Thyroid gland (tissue), 4 donors: Measurements from ENCODE around the gene ATG5. TPM values are rescaled to one million over a fixed set of nuclear protein-coding genes. Genes with fewer than 3 reads are reported as not detected.

Experiments
- DNase-seq, 2 donors: peaks; one replicate each; pipeline ENCODE4 v3.0.0-alpha.2; 2019
- H3K27ac ChIP-seq, 3 donors: fragments of 200-600 bp; sonication (generic); 1 replicate in 2 of 3; 2 replicates in 1 of 3; pipeline ENCODE4 v1.5.1; 2016 to 2019; ENCODE audit warnings: mild to moderate bottlenecking in 1 of 3, moderate library complexity in 1 of 3
- H3K27me3 ChIP-seq: fragments of 200-600 bp; sonication (generic); one replicate; pipeline ENCODE4 v1.5.1; 2019
- H3K36me3 ChIP-seq, 2 donors: fragments of 200-600 bp; sonication (generic); one replicate each; pipeline ENCODE4 v1.5.1; 2016 to 2019
- H3K4me1 ChIP-seq, 2 donors: fragments of 200-600 bp; sonication (generic); one replicate each; pipeline ENCODE4 v1.5.1; 2017 to 2019
- H3K4me3 ChIP-seq, 3 donors: fragments of 200-600 bp; sonication (generic); replicated peaks in 1 of 3; 1 replicate in 2 of 3; 2 replicates in 1 of 3; pipeline ENCODE4 v1.5.1; 2016; ENCODE audit warnings: mild to moderate bottlenecking in 1 of 3
- H3K9me3 ChIP-seq: fragments of 200-600 bp; sonication (generic); one replicate; pipeline ENCODE4 v1.5.1; 2017
- POLR2A ChIP-seq, 2 donors: fragments of 450-650 bp; IDR thresholded peaks; one replicate each; pipeline ENCODE4 v1.6.1; 2017; ENCODE audit warnings: antibody characterized with exemption in 2 of 2, mild to moderate bottlenecking in 2 of 2, moderate library complexity in 1 of 2
- WGBS, 2 donors: methylation state at CpG; one replicate each; pipeline ENCODE4 v1.1.5; 2017; 5-methylcytosine and 5-hydroxymethylcytosine counted together
- intact Hi-C: fragments of 100-400 bp; cut with DNase I; formaldehyde crosslinking; loops from one replicate; pipeline ENCODE4 v1.15.1; 2023
- total RNA-seq, 4 donors: library from RNA; depleted of rRNA; stranded (reverse); fragments of >200 nt; gene quantifications; one replicate each; pipeline ENCODE4 v1.2.3, GENCODE V29; 2016
- TF ChIP-seq, protein P1 (sequence below), 6 experiments: fragments of 200-600 bp in 3 of 6; fragments of 450-650 bp in 3 of 6; sonication (generic) in 3 of 6; IDR thresholded peaks; one replicate each; pipeline ENCODE4 v1.5.1; 2016 to 2019; ENCODE audit warnings: antibody characterized with exemption in 6 of 6, mild to moderate bottlenecking in 2 of 6, inconsistent platforms in 1 of 6, moderate library complexity in 1 of 6

ATG5 gene
- total RNA-seq, 4 donors from 2014 or later, result 44.4 to 58.7 (median 48.7) TPM

DNA sequence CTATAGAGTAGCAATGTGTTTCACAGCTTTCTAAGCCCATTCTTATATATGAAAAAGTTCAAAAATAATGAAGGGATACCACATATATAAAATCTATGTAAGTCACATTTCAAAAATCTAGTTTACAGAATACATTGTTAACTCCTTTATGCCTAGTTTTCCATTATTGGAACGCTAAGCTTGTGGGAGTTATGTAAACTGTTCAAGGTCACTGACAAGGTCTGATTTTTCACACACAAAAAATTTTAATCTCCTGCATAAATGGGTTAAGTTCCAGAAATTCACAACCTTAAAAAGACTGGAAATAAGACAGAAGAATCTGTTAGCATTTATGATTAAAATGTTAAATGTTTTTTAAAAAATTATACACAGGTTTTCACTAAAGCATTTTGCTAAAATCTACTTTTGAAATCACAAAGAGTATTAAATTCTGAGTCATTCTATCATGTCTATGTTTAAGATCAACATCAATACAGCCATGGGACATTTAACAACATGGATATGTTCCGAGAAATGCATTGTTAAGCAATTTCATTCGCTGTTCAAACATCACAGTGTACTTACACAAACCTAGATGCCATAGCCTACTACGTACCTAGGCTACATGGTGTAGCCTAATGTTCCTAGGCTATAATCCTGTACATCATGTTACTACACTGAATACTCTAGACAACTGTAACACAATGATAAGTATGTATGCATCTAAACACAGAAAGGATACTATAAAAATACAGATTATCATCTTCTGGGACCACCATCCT is 25.4 kb downstream of the ATG5 start:
- WGBS, 2 donors, result 93 to 95% methylated on average over 4 of the region's 4 CpGs
- intact Hi-C loops, result no loop called here
- H3K4me1 ChIP-seq, result no peaks in the 10 kb centered on the region

DNA sequence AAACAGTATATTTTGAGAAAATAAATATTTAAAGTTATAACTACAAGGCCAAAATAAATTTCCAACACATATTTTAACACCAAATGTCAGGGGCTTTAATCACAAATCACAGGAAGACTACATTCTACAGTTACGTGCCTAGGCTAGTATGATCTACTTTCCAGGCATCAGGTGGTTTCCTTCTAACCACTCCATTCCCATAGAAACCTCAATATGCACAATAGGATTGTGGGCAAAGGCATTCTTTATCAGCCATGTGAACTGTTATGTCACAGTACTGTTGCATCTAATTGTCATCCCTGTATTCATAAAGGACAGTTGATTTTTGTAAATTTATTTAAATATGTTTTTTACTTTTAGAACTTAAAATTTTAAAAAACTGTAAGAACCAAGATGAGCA is 32.4 kb downstream of the ATG5 start:
- H3K36me3 ChIP-seq, result peaks cover 0 to 3% of the 10 kb centered on the region in 2 donors
- no peak overlapping the region for H3K27ac ChIP-seq
- no peaks in the 10 kb centered on the region for H3K9me3 ChIP-seq
- peaks cover 0 to 9% of the 10 kb centered on the region in 2 donors for H3K4me1 ChIP-seq
- H3K4me3 ChIP-seq, result no peak overlapping the region
- no peaks in the 10 kb centered on the region for H3K27me3 ChIP-seq
- intact Hi-C loops, result no loop called here
- DNase-seq, result no peak
- 93 to 96% methylated on average over 1 of the region's 1 CpG for WGBS, 2 donors
- TF ChIP-seq POLR2A (IDR thresholded peaks at IDR 0.05), result no peak
- TF ChIP-seq, protein P1, sequence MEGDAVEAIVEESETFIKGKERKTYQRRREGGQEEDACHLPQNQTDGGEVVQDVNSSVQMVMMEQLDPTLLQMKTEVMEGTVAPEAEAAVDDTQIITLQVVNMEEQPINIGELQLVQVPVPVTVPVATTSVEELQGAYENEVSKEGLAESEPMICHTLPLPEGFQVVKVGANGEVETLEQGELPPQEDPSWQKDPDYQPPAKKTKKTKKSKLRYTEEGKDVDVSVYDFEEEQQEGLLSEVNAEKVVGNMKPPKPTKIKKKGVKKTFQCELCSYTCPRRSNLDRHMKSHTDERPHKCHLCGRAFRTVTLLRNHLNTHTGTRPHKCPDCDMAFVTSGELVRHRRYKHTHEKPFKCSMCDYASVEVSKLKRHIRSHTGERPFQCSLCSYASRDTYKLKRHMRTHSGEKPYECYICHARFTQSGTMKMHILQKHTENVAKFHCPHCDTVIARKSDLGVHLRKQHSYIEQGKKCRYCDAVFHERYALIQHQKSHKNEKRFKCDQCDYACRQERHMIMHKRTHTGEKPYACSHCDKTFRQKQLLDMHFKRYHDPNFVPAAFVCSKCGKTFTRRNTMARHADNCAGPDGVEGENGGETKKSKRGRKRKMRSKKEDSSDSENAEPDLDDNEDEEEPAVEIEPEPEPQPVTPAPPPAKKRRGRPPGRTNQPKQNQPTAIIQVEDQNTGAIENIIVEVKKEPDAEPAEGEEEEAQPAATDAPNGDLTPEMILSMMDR (IDR thresholded peaks at IDR 0.05), result no peak

More for the DNA sequence above, 25.4 kb downstream of the ATG5 start:
- no peaks in the 10 kb centered on the region for H3K36me3 ChIP-seq
- no peaks in the 10 kb centered on the region for H3K9me3 ChIP-seq
- TF ChIP-seq, protein P1 (IDR thresholded peaks at IDR 0.05), result no peak
- TF ChIP-seq POLR2A (IDR thresholded peaks at IDR 0.05), result no peak
- H3K4me3 ChIP-seq, result no peak overlapping the region
- DNase-seq, result no peak
- no peaks in the 10 kb centered on the region for H3K27me3 ChIP-seq
- H3K27ac ChIP-seq, result no peak overlapping the region

DNA sequence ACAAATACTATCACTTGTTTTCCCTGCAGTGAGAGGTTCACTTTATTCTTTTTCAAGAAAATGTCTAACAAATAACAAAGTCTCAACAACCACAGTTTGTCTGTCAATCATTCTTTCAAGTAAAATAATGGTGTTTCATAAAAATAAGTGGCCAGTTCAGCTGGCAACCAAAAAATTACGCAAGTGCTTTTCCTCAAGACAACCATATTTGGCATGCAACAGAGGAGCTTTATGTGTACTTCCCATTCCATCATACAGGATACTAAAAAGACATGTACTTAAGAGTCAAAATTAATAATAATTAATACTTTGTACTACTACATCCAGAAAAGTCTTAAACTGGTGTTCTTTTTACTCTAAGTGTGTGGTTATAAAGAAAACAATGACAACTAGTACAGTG is 34.6 kb downstream of the ATG5 start:
- H3K4me1 ChIP-seq, result peaks cover 12 to 14% of the 10 kb centered on the region in 2 donors
- H3K27me3 ChIP-seq, result no peaks in the 10 kb centered on the region
- DNase-seq, result no peak
- H3K4me3 ChIP-seq, result no peak overlapping the region
- TF ChIP-seq, protein P1 (IDR thresholded peaks at IDR 0.05), result no peak
- no peak for TF ChIP-seq POLR2A (IDR thresholded peaks at IDR 0.05)
- 98 to 100% methylated on average over 1 of the region's 1 CpG for WGBS, 2 donors
- H3K9me3 ChIP-seq, result no peaks in the 10 kb centered on the region
- no peak overlapping the region for H3K27ac ChIP-seq
- intact Hi-C loops, result no loop called here
- peaks cover 0 to 3% of the 10 kb centered on the region in 2 donors for H3K36me3 ChIP-seq

DNA sequence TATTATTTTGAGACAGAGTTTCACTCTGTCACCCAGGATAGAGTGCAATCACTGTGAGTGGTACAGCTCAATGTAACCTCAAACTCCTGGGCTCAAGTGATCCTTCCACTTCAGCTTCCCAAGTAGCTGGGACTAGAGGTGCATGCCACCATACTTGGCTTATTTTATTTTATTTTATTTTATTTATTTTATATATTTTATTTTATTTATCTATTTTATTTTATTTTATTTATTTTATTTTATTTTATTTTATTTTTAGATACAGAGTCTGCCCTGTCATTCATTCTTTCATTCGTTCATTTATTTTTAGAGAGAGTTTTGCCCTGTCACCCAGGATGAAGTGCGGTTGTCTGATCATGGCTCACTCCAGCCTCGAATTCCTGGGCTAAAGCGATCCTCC is 35.5 kb downstream of the ATG5 start:
- H3K27me3 ChIP-seq, result no peaks in the 10 kb centered on the region
- WGBS, 2 donors, result 97 to 98% methylated on average over 4 of the region's 4 CpGs
- no peak overlapping the region for H3K4me3 ChIP-seq
- no peak for TF ChIP-seq POLR2A (IDR thresholded peaks at IDR 0.05)
- TF ChIP-seq, protein P1 (IDR thresholded peaks at IDR 0.05), result no peak
- H3K27ac ChIP-seq, result no peak overlapping the region
- DNase-seq, result no peak
- intact Hi-C loops, result no loop called here
- H3K4me1 ChIP-seq, result peaks cover 12 to 14% of the 10 kb centered on the region in 2 donors
- H3K9me3 ChIP-seq, result no peaks in the 10 kb centered on the region
- H3K36me3 ChIP-seq, result peaks cover 0 to 3% of the 10 kb centered on the region in 2 donors

- no peak overlapping the region for H3K4me3 ChIP-seq
- 43 to 45% methylated on average over 1 of the region's 1 CpG for WGBS, 2 donors
- peak overlapping the region; percentile 27 to 56 (median 32) for H3K27ac ChIP-seq
- H3K9me3 ChIP-seq, result no peaks in the 10 kb centered on the region
- peak; percentile 21 to 32 for DNase-seq
- H3K36me3 ChIP-seq, result peaks cover 0 to 3% of the 10 kb centered on the region in 2 donors
- intact Hi-C loops, result no loop called here
- H3K4me1 ChIP-seq, result peaks cover 12 to 14% of the 10 kb centered on the region in 2 donors
- no peaks in the 10 kb centered on the region for H3K27me3 ChIP-seq
- TF ChIP-seq POLR2A (IDR thresholded peaks at IDR 0.05), result no peak
- TF ChIP-seq, protein P1 (IDR thresholded peaks at IDR 0.05), result no peak
Observed at GRCh38 chr6:106287215-106287614, 38.3 kb downstream of the ATG5 start.
